Measurements from ENCODE around the gene DNAJC27. TPM values are rescaled to one million over a fixed set of nuclear protein-coding genes. Genes with fewer than 3 reads are reported as not detected.

The DNAJC27 gene
- total and polyA plus RNA-seq, 12 donors = 2.8 to 13.1 (median 9.6) TPM

- no peak overlapping the region for H3K4me3 ChIP-seq
- ATAC-seq (no peak), DNase-seq (no peak)
- 86 to 89% methylated on average over 7 of the region's 7 CpGs for WGBS, 2 donors
- H3K27ac ChIP-seq = peak overlapping the region in 2 of 10 donors; percentile 43 to 48
- H3K27me3 ChIP-seq = no peaks in the 10 kb centered on the region
- peaks cover 0 to 22% (median 0%) of the 10 kb centered on the region in 9 donors for H3K36me3 ChIP-seq
- TF ChIP-seq CTCF (IDR thresholded peaks at IDR 0.05) = no peak
- intact Hi-C loops (cut with DNase I) = no loop called here
- H3K9me3 ChIP-seq = peaks cover 0 to 18% (median 11%) of the 10 kb centered on the region in 11 donors
- H3K4me1 ChIP-seq = peaks cover 0 to 14% (median 6%) of the 10 kb centered on the region in 9 donors
Observed at GRCh38 chr2:24899361-24899910, 72.3 kb downstream of the DNAJC27 start.

- Histone ChIP-seq H3K4me3 (peak overlapping the region in 2 of 10 donors; percentile 5 to 8), H3K27ac (peak overlapping the region in 5 of 10 donors; percentile 16 to 48 (median 31)), H3K36me3 (peaks cover 0 to 20% (median 0%) of the 10 kb centered on the region in 9 donors), H3K27me3 (no peaks in the 10 kb centered on the region), H3K4me1 (peaks cover 0 to 14% (median 6%) of the 10 kb centered on the region in 9 donors), H3K9me3 (peaks cover 0 to 28% (median 12%) of the 10 kb centered on the region in 11 donors)
- peak; percentile 48 to 60 for DNase-seq
- no peak for TF ChIP-seq CTCF (IDR thresholded peaks at IDR 0.05)
- peak; percentile 17 to 84 (median 60) for ATAC-seq
- intact Hi-C loops (cut with DNase I) = no loop called here
- WGBS, 2 donors = 67 to 69% methylated on average over 30 of the region's 30 CpGs
Observed at GRCh38 chr2:24898122-24899109, 73.3 kb downstream of the DNAJC27 start.

GRCh38 chr2:24894750-24895149 is 77.0 kb downstream of the DNAJC27 start:
- 57 to 94% methylated on average over 3 of the region's 3 CpGs for WGBS, 2 donors
- Histone ChIP-seq H3K4me1 (peaks cover 0 to 14% (median 6%) of the 10 kb centered on the region in 9 donors), H3K27me3 (no peaks in the 10 kb centered on the region), H3K36me3 (peaks cover 0 to 8% (median 0%) of the 10 kb centered on the region in 9 donors), H3K4me3 (no peak overlapping the region), H3K27ac (no peak overlapping the region), H3K9me3 (peaks cover 0 to 40% (median 18%) of the 10 kb centered on the region in 11 donors)
- ATAC-seq = no peak
- no peak for TF ChIP-seq CTCF (IDR thresholded peaks at IDR 0.05)
- intact Hi-C loops (cut with DNase I) = no loop called here
- no peak for DNase-seq

GRCh38 chr2:24893934-24894333 is 77.8 kb downstream of the DNAJC27 start:
- TF ChIP-seq CTCF (IDR thresholded peaks at IDR 0.05) = no peak
- DNase-seq (no peak), ATAC-seq (no peak)
- peaks cover 0 to 40% (median 18%) of the 10 kb centered on the region in 11 donors for H3K9me3 ChIP-seq
- no peaks in the 10 kb centered on the region for H3K27me3 ChIP-seq
- H3K27ac ChIP-seq = no peak overlapping the region
- WGBS, 2 donors = 59 to 91% methylated on average over 3 of the region's 3 CpGs
- peaks cover 0 to 12% (median 0%) of the 10 kb centered on the region in 9 donors for H3K36me3 ChIP-seq
- H3K4me1 ChIP-seq = peaks cover 0 to 12% (median 6%) of the 10 kb centered on the region in 9 donors
- intact Hi-C loops (cut with DNase I) = no loop called here
- no peak overlapping the region for H3K4me3 ChIP-seq
